ENCODE results near the gene GLT8D2. TPM values are rescaled to one million over a fixed set of nuclear protein-coding genes. Genes with fewer than 3 reads are reported as not detected.

GLT8D2 gene, protein sequence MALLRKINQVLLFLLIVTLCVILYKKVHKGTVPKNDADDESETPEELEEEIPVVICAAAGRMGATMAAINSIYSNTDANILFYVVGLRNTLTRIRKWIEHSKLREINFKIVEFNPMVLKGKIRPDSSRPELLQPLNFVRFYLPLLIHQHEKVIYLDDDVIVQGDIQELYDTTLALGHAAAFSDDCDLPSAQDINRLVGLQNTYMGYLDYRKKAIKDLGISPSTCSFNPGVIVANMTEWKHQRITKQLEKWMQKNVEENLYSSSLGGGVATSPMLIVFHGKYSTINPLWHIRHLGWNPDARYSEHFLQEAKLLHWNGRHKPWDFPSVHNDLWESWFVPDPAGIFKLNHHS
- total RNA-seq: 19.0 and 36.7 TPM in 2 replicates

DNA sequence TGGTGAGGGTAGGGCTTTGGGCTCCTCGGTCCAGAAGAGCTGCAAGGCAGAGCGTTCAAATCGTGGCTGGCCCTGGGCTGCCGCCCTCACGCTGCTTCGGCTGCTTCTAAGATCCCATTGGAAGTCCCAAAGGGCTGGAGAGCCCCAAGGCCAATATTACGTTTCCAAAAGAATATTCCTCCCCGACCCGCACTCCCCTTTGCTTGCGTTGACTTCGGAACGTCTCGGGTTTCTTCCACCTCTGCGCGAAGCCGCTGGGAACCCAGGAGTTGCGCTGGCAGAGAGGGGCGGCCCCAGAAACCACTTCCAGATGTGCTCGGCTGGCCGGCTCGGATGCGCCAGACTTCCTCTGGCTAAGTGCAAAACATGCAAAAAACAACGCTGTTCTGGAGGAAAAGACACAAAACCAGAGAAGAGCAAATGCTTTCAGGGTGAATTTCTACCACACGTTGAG is at the start of gene GLT8D2:
TSS of gene GLT8D2 (minus strand) at position 285 of the 454 bp plus-strand sequence. CDS start 30,539 bp downstream, outside the sequence.

DNA sequence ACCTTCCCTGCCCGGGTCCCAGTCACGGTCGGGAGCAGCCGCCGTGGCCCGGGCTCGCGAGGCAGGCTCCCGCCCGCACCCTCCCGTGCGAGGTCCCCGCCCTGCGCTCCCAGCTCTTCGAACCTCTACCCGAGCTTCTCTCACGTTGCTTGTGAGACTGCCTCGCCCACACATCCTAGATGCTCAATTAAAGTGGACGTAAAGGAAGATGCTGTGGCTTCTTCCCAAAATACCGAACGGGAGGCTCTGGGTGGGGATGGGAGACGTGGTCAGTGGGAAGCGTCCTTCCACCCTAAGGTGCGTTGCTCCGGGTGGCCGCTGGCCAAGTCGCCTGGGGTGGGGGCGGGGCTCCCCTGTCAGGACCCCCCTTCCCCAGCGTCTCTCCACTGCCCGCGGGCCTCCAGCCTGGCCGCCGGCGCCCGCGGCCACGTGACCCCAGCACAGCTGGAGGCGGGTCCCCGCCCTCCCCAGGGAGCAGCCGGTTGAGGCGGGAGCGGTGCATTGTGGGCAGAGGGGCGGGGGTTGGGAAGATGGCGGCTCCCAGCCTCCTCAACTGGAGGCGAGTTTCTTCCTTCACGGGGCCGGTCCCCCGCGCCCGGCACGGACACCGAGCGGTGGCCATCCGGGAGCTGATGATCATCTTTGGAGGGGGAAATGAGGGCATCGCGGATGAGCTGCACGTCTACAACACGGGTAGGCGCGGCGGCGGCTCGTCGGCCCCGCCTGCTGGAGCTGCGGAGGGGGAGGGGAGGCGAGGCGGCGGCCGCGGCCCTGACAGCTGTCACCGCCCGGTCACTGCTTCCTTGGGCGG is 14.2 kb upstream of the GLT8D2 start, which contains the start of gene HCFC2:
TSS of gene HCFC2 (plus strand) at position 501 of the 811 bp plus-strand sequence. CDS start at position 531, 30 bp downstream.

DNA sequence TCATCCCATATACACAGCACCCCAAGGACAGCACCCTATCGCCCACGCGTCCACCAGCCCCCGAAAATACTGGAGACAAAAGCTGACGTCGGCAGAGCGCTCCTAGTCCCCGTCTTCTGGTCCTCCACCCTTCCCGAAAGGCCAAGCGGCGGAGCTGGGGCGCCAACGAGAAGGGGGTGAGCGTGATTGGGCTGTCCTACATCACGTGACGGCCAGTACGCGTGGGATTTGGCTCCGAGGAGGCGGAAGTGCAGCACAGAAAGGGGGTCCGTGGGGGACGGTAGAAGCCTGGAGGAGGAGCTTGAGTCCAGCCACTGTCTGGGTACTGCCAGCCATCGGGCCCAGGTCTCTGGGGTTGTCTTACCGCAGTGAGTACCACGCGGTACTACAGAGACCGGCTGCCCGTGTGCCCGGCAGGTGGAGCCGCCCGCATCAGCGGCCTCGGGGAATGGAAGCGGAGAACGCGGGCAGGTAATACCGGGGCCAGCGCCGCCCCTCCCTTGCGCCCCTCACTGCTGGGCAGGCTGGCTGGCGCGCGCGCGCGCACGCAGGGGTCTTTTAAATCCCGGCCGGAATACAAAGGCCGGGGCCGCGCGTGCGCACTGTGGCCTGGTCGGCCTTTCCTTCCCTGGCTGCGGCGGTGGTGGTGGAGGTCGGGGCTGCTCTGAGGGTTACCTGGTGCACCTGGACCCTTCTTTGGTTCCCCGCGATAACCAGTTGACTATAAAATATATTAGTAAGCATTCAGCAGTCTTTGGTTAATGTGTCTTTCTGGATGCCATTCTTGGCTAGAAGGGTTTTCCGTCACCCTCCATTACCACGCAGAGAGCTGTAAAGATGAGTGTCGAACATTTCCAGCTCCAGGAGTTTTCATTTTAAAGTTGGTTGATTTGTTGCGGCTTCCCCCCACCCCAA is 84.1 kb downstream of the GLT8D2 start, which contains the start of gene TDG:
TSS of gene TDG (plus strand) at position 283 of the 915 bp plus-strand sequence. CDS start at position 449, 166 bp downstream.

Other genes starting within 250 kb of the GLT8D2 start
- 24.1 and 27.6 TPM in 2 replicates for gene NT5DC3, start 209.0 kb downstream of the GLT8D2 start, total RNA-seq
- gene HSP90B1, start 119.8 kb downstream of the GLT8D2 start, total RNA-seq: 1,062 and 1,767 TPM in 2 replicates
- 15.2 and 17.9 TPM in 2 replicates for gene TDG, start 84.3 kb downstream of the GLT8D2 start, total RNA-seq
- gene HCFC2, start 14.3 kb upstream of the GLT8D2 start, total RNA-seq: 25.6 and 28.1 TPM in 2 replicates
- gene NFYB, start 88.0 kb upstream of the GLT8D2 start, total RNA-seq: 25.0 and 26.4 TPM in 2 replicates
- gene TXNRD1, start 165.6 kb upstream of the GLT8D2 start, total RNA-seq: 863 and 892 TPM in 2 replicates

All from uterine smooth muscle cell (primary cell).